ENCODE measurements around the gene HOXA11.
A peak's percentile ranks its signal among the peaks of the same experiment; 100 is the strongest.

Gene HOXA11

GRCh38 chr7:27146491-27147198 lies 38.4 kb downstream of the HOXA11 start:
- peaks cover 85% of the 10 kb centered on the region for H3K27me3 Mint-ChIP-seq
- no peaks in the 10 kb centered on the region for H3K9me3 Mint-ChIP-seq
- H3K4me1 Mint-ChIP-seq, result peaks cover 26% of the 10 kb centered on the region
- DNase-seq (no peak), ATAC-seq (no peak)
- no peak overlapping the region for H3K27ac Mint-ChIP-seq
- H3K4me3 Mint-ChIP-seq, result no peak overlapping the region

DNA sequence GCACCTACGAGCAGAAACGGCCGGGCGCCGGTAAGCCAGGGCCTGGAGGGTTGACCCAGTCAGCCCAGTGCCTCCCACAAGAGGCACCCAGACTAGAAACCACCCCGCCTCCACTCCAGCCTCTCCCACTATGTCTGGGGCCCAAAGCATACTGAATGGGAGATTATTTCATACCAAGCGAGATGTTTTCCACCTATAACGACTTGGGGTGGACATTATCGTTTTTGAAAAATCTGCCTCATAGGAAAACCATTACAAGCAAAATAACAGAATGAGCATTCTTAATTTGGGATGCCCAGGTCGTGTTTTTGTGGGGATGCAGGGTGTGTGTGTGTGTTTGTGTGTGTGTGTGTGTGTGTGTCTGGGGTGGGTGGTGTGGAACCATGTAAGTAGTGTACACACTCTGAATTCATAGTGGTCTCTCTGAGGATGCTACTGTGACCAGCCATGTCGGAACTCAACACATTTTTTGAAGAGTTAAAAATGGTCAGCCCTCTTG lies 39.1 kb downstream of the HOXA11 start:
- DNase-seq (no peak), ATAC-seq (no peak)
- Mint-ChIP-seq H3K9me3 (no peaks in the 10 kb centered on the region), H3K27me3 (peaks cover 85% of the 10 kb centered on the region), H3K4me3 (no peak overlapping the region), H3K4me1 (peaks cover 19% of the 10 kb centered on the region), H3K27ac (no peak overlapping the region)

GRCh38 chr7:27145165-27145913 lies 39.7 kb downstream of the HOXA11 start:
- no peak for ATAC-seq
- Mint-ChIP-seq H3K9me3 (no peaks in the 10 kb centered on the region), H3K27ac (no peak overlapping the region), H3K27me3 (peaks cover 79% of the 10 kb centered on the region), H3K4me1 (peaks cover 12% of the 10 kb centered on the region), H3K4me3 (no peak overlapping the region)
- no peak for DNase-seq

DNA sequence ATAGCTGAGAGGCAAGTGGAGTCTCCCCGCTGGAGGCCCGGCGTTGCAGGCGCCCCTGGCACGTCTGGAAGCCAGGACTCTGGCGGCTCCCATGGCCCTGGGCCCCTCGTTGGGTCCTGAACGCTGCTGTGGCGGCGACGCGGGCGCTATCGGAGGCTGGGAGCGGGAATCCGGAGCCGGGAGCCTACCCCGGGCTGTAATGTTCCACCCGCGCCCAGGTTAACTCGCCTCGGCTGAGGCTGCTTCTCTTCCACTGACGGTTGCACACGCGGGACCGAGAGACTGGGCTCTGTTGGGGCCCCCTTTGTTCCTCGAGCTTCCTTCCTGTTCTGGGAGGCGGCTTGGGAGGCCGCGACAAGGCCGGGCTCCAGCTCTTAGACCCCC lies 40.3 kb downstream of the HOXA11 start:
- ATAC-seq, result no peak
- Mint-ChIP-seq H3K27me3 (peaks cover 77% of the 10 kb centered on the region), H3K4me3 (no peak overlapping the region)

DNA sequence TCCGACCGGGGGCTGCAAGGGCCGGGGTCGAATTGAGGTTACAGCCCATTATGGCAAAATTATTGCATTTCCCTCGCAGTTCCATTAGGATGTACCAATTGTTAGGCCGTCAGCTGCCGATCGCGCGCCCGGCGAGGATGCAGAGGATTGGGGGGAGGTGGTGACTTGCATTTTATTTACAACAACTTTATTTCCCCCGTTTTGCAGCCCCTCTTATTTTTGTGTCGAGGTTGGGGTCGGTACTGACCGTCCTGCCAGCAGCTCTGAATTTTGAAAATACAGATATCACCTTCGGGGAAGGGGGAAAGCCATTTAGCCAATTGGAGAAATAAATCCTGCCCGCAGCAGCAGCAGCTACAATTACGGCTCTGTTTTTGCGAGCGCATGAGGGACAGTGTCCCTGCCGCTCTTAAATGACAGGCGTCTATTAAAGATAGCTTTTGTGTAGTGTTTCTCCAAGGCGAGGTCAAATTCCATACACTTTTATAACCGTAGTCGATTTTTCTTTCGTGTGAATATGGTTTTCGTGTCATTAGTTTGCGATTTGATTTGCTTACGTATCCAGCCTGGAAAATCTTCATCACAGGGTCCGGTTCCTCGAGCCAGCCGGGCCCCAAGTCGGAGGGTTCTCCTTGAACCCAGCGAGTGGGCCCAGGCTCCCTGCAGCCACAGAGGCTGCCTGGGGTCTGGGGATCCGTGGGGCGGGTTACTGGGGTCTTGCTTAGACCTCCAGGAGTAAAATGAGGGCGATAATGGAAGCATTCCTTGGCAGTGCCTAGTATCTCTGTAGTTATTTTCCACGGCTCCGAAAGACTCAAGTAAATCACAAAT lies 40.9 kb downstream of the HOXA11 start:
- Mint-ChIP-seq H3K9me3 (no peaks in the 10 kb centered on the region), H3K4me3 (no peak overlapping the region), H3K4me1 (peaks cover 9% of the 10 kb centered on the region), H3K27me3 (peaks cover 76% of the 10 kb centered on the region), H3K27ac (no peak overlapping the region)
- ATAC-seq, result no peak
- no peak for DNase-seq

More for the DNA sequence above, 40.3 kb downstream of the HOXA11 start:
- Mint-ChIP-seq H3K27ac (no peak overlapping the region), H3K4me1 (peaks cover 9% of the 10 kb centered on the region), H3K9me3 (no peaks in the 10 kb centered on the region)
- DNase-seq, result no peak

DNA sequence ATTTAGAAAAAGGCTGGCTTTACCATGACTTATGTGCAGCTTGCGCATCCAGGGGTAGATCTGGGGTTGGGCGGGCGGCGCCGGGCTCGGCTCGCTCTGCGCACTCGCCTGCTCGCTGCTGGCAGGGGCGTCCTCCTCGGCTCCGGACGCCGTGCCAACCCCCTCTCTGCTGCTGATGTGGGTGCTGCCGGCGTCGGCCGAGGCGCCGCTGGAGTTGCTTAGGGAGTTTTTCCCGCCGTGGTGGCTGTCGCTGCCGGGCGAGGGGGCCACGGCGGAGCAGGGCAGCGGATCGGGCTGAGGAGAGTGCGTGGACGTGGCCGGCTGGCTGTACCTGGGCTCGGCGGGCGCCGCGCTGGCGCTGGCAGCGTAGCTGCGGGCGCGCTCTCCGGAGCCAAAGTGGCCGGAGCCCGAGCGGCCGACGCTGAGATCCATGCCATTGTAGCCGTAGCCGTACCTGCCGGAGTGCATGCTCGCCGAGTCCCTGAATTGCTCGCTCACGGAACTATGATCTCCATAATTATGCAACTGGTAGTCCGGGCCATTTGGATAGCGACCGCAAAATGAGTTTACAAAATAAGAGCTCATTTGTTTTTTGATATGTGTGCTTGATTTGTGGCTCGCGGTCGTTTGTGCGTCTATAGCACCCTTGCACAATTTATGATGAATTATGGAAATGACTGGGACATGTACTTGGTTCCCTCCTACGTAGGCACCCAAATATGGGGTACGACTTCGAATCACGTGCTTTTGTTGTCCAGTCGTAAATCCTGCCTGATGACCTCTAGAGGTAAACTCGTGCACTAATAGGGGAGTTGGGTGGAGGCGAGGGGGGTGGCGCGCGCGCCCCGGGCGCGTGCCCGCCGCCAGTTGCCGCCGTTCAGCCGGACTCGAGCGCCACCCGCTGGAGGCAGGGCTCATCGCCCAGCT lies 41.7 kb downstream of the HOXA11 start, which contains the start of gene HOXA5:
HOXA5 (minus strand) TSS at position 659 of the 927 bp plus-strand sequence; CDS start at position 585, 74 bp downstream.
- ATAC-seq (no peak), DNase-seq (no peak)
- no peaks in the 10 kb centered on the region for H3K9me3 Mint-ChIP-seq
- H3K27ac Mint-ChIP-seq, result peak within 1 kb of the TSS in 1 of 2 donors; percentile 32
- peaks cover 75% of the 10 kb centered on the region for H3K27me3 Mint-ChIP-seq
- peak within 1 kb of the TSS in 1 of 2 donors; percentile 42 for H3K4me3 Mint-ChIP-seq
- H3K4me1 Mint-ChIP-seq, result peaks cover 5% of the 10 kb centered on the region

GRCh38 chr7:27142580-27143022 lies 42.4 kb downstream of the HOXA11 start:
- Mint-ChIP-seq H3K4me3 (peak overlapping the region in 1 of 2 donors; percentile 42), H3K4me1 (no peaks in the 10 kb centered on the region), H3K27me3 (peaks cover 75% of the 10 kb centered on the region), H3K9me3 (no peaks in the 10 kb centered on the region), H3K27ac (peak overlapping the region in 1 of 2 donors; percentile 32)
- DNase-seq (no peak), ATAC-seq (no peak)

DNA sequence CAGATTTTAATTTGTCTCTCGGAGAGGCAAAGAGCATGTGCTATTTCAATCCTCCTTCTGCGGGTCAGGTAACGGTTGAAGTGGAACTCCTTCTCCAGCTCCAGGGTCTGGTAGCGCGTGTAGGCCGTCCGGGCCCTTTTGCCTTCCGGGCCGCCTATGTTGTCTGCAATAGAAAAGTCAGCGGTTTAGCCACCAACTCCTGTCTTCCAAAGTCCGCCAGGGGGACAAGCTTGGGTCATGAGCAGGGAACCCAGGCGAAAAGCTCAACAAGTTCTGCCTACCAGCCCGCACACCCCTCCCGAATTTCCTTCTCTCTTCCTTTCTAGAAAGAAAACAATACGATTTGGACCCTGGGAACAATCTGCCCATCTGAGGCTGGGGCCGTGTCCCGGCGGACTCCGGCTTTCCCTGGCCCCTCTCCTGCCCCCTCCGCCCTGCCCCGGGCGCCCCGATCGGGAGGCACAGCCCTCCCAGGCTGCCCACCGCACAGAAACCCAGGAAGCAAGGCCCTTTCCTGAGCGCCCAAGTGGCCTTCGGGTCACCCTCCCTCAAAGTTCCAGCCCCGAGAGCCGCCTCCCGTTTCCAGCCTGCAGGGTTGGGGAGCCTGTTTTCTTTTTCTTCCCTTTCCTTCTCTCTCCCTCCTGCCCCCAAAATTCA lies 43.0 kb downstream of the HOXA11 start:
- Mint-ChIP-seq H3K9me3 (no peaks in the 10 kb centered on the region), H3K27me3 (peaks cover 75% of the 10 kb centered on the region), H3K4me1 (peaks cover 3% of the 10 kb centered on the region), H3K4me3 (no peak overlapping the region), H3K27ac (no peak overlapping the region)
- DNase-seq (no peak), ATAC-seq (no peak)

- Mint-ChIP-seq H3K9me3 (no peaks in the 10 kb centered on the region), H3K27me3 (peaks cover 75% of the 10 kb centered on the region), H3K4me3 (no peak overlapping the region), H3K27ac (no peak overlapping the region), H3K4me1 (peaks cover 5% of the 10 kb centered on the region)
- DNase-seq, result no peak
- no peak for ATAC-seq
Observed at GRCh38 chr7:27141137-27141922, 43.7 kb downstream of the HOXA11 start.

DNA sequence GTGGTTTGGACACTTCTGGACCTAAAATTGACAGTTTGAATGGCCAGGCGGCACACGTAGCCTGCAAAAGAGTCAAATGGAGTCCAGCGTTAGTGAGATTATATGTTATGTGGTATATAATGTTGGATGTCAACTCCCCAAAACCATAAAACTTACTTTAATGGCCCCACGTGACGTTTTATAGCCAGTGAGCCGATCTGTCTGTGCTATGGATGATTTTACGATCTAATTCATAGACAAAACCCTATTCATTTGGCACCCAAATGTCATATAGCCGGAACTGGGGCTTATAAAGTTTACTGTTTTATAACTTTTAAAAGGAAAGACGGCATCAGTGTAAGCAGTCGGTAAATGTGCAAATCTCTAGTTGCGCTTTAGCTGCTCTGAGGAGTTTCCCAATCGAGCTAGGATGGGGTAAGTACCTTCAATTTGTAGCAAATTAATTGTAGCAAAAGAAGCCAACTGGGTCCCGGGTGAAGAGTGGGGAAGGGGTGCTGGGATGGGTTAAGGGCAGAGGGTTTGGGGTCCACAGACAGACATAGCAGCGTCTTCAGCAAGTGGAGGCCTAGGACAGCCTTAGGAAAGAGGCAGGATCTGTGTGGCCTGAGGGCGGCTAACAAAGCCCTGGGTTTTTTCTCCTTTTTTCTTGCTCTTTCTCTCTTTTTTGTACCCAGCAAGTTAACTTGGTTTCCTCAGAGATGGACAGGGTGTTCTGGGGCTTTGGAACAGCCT lies 44.7 kb downstream of the HOXA11 start:
- H3K9me3 Mint-ChIP-seq, result no peaks in the 10 kb centered on the region
- DNase-seq, result no peak
- peaks cover 16% of the 10 kb centered on the region for H3K4me1 Mint-ChIP-seq
- H3K27me3 Mint-ChIP-seq, result peaks cover 74% of the 10 kb centered on the region
- no peak for ATAC-seq
- H3K27ac Mint-ChIP-seq, result no peak overlapping the region
- H3K4me3 Mint-ChIP-seq, result no peak overlapping the region

GRCh38 chr7:27139334-27140125 lies 45.5 kb downstream of the HOXA11 start:
- Mint-ChIP-seq H3K4me3 (no peak overlapping the region), H3K27me3 (peaks cover 74% of the 10 kb centered on the region), H3K27ac (no peak overlapping the region), H3K4me1 (peaks cover 23% of the 10 kb centered on the region), H3K9me3 (no peaks in the 10 kb centered on the region)
- no peak for DNase-seq
- ATAC-seq, result peak; percentile 59

DNA sequence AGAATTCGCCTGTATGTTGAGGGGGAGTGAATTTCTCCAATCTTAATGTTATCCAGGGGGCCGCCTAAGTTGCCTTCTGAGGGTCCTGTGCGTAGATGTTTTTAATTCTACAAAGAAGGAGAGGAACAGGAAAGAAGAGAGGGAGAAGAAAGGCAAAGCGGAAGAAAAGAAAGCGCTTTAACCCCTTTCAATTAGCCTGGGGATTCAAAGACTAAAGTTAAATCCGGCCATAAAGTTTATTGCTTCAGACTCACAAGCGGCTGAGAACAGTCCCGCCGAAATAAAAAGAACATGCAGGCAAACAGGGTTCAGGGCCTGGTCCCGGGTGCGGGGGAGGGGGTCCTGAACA lies 46.1 kb downstream of the HOXA11 start:
- Mint-ChIP-seq H3K27ac (no peak overlapping the region), H3K9me3 (no peaks in the 10 kb centered on the region), H3K27me3 (peaks cover 80% of the 10 kb centered on the region), H3K4me1 (peaks cover 29% of the 10 kb centered on the region), H3K4me3 (no peak overlapping the region)
- DNase-seq, result no peak
- no peak for ATAC-seq

Data from stimulated activated naive CD8-positive, alpha-beta T cell treated with anti-CD3 and anti-CD28 coated beads, Interleukin-15, amount 100 ng/mL, for 72 hours (primary cell).